ENCODE measurements around the gene NCOA5.

DNA sequence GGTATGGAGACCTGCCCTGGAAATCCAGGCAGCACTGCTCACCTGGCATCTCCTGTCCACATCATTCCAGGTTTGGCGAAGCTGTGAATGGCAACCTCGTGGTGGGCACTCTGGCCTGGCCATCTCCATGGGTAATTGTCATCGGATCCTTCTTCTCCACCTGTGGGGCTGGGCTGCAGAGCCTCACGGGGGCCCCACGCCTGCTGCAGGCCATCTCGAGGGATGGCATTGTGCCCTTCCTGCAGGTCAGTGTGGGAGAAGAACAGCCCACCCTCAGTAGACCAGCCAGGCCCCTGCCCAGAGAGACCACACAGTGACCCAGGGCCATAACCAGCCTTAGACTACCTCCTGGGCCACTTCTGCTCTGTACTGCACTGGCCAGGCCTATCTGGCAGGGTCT, 44.9 kb downstream of the NCOA5 start:
- TF ChIP-seq ZNF274 (IDR thresholded peaks at IDR 0.05; ENCODE audit: low read depth, low read length) (no peak), SUZ12 (IDR thresholded peaks at IDR 0.05; ENCODE audit: extremely low read depth, insufficient read depth, insufficient read length) (no peak), YY1 (IDR thresholded peaks at IDR 0.05; ENCODE audit: insufficient read depth, insufficient read length) (no peak)

Data from NT2/D1 (cell line).